Measurements from ENCODE around the gene COL20A1.

- TF ChIP-seq, protein P1, sequence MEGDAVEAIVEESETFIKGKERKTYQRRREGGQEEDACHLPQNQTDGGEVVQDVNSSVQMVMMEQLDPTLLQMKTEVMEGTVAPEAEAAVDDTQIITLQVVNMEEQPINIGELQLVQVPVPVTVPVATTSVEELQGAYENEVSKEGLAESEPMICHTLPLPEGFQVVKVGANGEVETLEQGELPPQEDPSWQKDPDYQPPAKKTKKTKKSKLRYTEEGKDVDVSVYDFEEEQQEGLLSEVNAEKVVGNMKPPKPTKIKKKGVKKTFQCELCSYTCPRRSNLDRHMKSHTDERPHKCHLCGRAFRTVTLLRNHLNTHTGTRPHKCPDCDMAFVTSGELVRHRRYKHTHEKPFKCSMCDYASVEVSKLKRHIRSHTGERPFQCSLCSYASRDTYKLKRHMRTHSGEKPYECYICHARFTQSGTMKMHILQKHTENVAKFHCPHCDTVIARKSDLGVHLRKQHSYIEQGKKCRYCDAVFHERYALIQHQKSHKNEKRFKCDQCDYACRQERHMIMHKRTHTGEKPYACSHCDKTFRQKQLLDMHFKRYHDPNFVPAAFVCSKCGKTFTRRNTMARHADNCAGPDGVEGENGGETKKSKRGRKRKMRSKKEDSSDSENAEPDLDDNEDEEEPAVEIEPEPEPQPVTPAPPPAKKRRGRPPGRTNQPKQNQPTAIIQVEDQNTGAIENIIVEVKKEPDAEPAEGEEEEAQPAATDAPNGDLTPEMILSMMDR (conservative IDR thresholded peaks at IDR 0.05): no peak
- TF ChIP-seq ZFX (IDR thresholded peaks at IDR 0.05): no peak
These were observed 18.4 kb upstream of the COL20A1 start for GRCh38 chr20:63274381-63275228.
